Measurements from ENCODE around the gene IP6K3. TPM values are rescaled to one million over a fixed set of nuclear protein-coding genes. Genes with fewer than 3 reads are reported as not detected.

IP6K3 gene
- total and polyA plus RNA-seq, 2 donors, result 0.28 to 6.6 TPM

DNA sequence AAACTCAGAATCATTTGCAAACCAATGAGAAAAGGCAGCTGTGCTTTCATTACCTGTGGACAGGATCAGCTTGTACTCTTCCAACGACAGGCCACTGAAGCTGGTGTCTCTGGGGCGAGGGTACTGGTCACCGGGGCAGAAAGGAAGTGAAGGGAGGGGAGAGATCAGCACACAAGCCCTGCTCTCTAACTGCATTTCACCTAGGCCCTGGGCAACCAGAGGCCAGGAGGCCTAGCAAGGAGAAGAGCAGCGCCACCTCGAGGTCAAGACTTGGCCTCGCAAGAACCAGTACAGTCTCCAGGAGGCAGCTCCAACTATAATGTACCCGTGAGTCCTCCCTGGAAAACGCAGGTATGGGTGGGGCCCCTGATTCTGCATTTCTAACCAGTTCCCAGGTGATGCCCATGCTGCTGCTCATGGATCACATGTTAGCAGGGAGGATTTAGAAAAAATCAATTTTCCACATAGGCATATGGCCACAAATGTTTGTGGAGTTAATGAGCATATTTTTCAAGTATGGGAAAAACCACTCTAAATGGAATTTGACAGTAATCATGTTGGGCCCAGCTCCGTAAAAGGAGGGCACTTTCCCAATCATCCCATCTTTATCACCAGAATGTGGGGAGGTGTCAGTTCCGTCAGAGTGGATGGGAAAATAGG is 46.2 kb downstream of the IP6K3 start:
- Histone ChIP-seq H3K36me3 (ENCODE audit: control insufficient read depth in 2 of 2, insufficient read depth in 2 of 2, low read length in 1 of 2) (peaks cover 16 to 59% of the 10 kb centered on the region in 2 donors), H3K4me3 (ENCODE audit: low read length in 2 of 2) (no peak overlapping the region), H3K4me1 (ENCODE audit: control insufficient read depth in 2 of 2, insufficient read depth in 2 of 2, low read length in 2 of 2) (peaks cover 25 to 35% of the 10 kb centered on the region in 2 donors), H3K27me3 (ENCODE audit: control insufficient read depth in 2 of 2, insufficient read depth in 1 of 2, low read length in 1 of 2) (no peaks in the 10 kb centered on the region), H3K9me3 (ENCODE audit: control insufficient read depth in 2 of 2, insufficient read depth in 1 of 2, low read length in 1 of 2) (no peaks in the 10 kb centered on the region), H3K27ac (ENCODE audit: low read depth in 1 of 2, low read length in 1 of 2) (peak overlapping the region in 1 of 2 donors; percentile 1)
- peak in 8 of 9 donors; percentile 53 to 86 (median 74) for DNase-seq (ENCODE audit: low read depth in 6 of 9, low spot score in 9 of 9)
- WGBS, result 55% methylated on average over 10 of the region's 10 CpGs

DNA sequence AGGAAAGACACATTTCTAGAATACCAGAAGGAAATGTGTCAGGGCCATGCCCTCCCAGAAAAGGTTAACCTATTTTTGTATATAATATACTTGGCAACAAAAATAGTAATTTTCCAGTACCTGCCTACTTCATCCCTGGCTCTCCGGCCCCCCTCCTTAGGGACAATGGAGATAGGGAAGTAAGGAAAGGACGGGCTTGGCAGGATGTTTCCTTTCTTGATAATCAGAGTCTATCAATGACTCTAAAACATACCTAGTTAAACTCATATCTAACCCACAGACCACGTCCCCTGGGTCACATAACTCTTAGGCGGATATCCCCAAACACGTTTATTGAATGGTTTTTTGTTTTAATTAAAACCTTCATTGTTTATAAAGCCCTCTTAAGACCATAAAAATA is 47.0 kb downstream of the IP6K3 start:
- DNase-seq (ENCODE audit: low read depth in 6 of 9, low spot score in 9 of 9), result no peak
- WGBS, result 96% methylated on average over 5 of the region's 5 CpGs
- H3K4me1 ChIP-seq (ENCODE audit: control insufficient read depth in 2 of 2, insufficient read depth in 2 of 2, low read length in 2 of 2), result peaks cover 32 to 43% of the 10 kb centered on the region in 2 donors
- H3K9me3 ChIP-seq (ENCODE audit: control insufficient read depth in 2 of 2, insufficient read depth in 1 of 2, low read length in 1 of 2), result no peaks in the 10 kb centered on the region
- no peak overlapping the region for H3K27ac ChIP-seq (ENCODE audit: low read depth in 1 of 2, low read length in 1 of 2)
- no peak overlapping the region for H3K4me3 ChIP-seq (ENCODE audit: low read length in 2 of 2)
- H3K36me3 ChIP-seq (ENCODE audit: control insufficient read depth in 2 of 2, insufficient read depth in 2 of 2, low read length in 1 of 2), result peaks cover 20 to 67% of the 10 kb centered on the region in 2 donors
- H3K27me3 ChIP-seq (ENCODE audit: control insufficient read depth in 2 of 2, insufficient read depth in 1 of 2, low read length in 1 of 2), result no peaks in the 10 kb centered on the region

DNA sequence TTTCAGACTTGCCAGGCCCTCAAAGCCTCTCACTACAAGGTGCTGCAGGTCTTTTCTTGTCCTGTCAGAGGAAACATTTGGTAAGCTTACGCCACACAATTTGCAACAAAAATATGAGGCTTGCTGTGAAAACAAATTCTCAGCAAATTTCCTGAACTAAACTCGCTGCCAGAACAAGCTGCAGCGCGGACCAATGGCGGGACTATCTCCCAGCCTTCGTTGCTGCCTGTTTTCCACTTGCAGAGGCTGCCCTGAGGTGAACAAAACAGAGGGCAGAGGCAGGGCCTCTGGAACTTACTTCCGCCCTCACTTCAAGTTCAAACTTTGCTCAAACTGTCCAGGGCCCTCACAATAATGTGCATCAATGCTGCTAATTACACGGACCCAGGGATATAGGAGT is 47.6 kb downstream of the IP6K3 start:
- 92% methylated on average over 8 of the region's 8 CpGs for WGBS
- Histone ChIP-seq H3K4me1 (ENCODE audit: control insufficient read depth in 2 of 2, insufficient read depth in 2 of 2, low read length in 2 of 2) (peaks cover 35 to 49% of the 10 kb centered on the region in 2 donors), H3K27me3 (ENCODE audit: control insufficient read depth in 2 of 2, insufficient read depth in 1 of 2, low read length in 1 of 2) (no peaks in the 10 kb centered on the region), H3K4me3 (ENCODE audit: low read length in 2 of 2) (no peak overlapping the region), H3K36me3 (ENCODE audit: control insufficient read depth in 2 of 2, insufficient read depth in 2 of 2, low read length in 1 of 2) (peaks cover 16 to 65% of the 10 kb centered on the region in 2 donors), H3K27ac (ENCODE audit: low read depth in 1 of 2, low read length in 1 of 2) (peak overlapping the region in 1 of 2 donors; percentile 62), H3K9me3 (ENCODE audit: control insufficient read depth in 2 of 2, insufficient read depth in 1 of 2, low read length in 1 of 2) (no peaks in the 10 kb centered on the region)
- DNase-seq (ENCODE audit: low read depth in 6 of 9, low spot score in 9 of 9), result no peak

DNA sequence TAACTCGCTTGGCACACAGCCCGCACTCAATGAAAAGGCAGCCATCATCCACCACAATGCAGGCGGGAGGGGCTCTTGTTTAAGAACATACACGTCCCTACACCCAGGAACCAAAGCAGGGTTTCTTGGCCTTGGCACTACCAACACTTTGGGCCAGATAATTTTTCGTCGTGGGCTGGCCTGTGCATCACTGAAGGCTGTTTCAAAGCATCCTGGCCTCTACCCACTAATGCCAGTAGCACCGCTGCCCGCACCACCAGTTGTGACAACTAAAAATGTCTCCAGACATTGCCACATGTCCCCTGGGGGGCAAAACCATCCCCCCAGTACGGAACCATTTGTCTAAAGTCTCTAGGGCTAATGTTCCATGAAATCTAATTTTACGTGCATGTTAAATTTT is 48.2 kb downstream of the IP6K3 start:
- peak overlapping the region; percentile 30 to 64 for H3K27ac ChIP-seq (ENCODE audit: low read depth in 1 of 2, low read length in 1 of 2)
- H3K4me1 ChIP-seq (ENCODE audit: control insufficient read depth in 2 of 2, insufficient read depth in 2 of 2, low read length in 2 of 2), result peaks cover 40 to 56% of the 10 kb centered on the region in 2 donors
- H3K9me3 ChIP-seq (ENCODE audit: control insufficient read depth in 2 of 2, insufficient read depth in 1 of 2, low read length in 1 of 2), result no peaks in the 10 kb centered on the region
- H3K27me3 ChIP-seq (ENCODE audit: control insufficient read depth in 2 of 2, insufficient read depth in 1 of 2, low read length in 1 of 2), result no peaks in the 10 kb centered on the region
- peaks cover 16 to 69% of the 10 kb centered on the region in 2 donors for H3K36me3 ChIP-seq (ENCODE audit: control insufficient read depth in 2 of 2, insufficient read depth in 2 of 2, low read length in 1 of 2)
- 67% methylated on average over 10 of the region's 10 CpGs for WGBS
- no peak overlapping the region for H3K4me3 ChIP-seq (ENCODE audit: low read length in 2 of 2)
- DNase-seq (ENCODE audit: low read depth in 6 of 9, low spot score in 9 of 9), result no peak

DNA sequence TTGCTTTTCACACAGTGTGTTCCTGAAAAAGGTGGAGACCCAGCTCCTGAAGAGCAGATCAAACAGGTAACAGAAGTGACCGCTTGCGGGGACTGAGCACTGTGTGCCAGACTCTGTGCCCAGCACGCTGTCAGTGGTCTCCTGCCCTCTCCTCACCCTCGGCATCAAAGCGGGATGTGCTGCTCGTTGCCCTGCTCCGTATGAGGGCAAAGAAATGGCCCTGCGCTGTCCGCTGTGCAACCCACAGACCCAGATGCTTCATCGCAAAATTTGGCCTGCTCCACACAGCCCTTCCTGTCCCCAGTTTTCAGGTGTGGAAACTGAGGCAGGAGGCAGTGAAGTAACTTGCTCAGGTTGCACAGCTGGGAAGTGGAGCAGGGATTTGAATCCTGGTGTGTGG is 48.9 kb downstream of the IP6K3 start:
- peaks cover 17 to 75% of the 10 kb centered on the region in 2 donors for H3K36me3 ChIP-seq (ENCODE audit: control insufficient read depth in 2 of 2, insufficient read depth in 2 of 2, low read length in 1 of 2)
- no peak for DNase-seq (ENCODE audit: low read depth in 6 of 9, low spot score in 9 of 9)
- H3K27ac ChIP-seq (ENCODE audit: low read depth in 1 of 2, low read length in 1 of 2), result peak overlapping the region in 1 of 2 donors; percentile 6
- 97% methylated on average over 10 of the region's 10 CpGs for WGBS
- no peak overlapping the region for H3K4me3 ChIP-seq (ENCODE audit: low read length in 2 of 2)
- no peaks in the 10 kb centered on the region for H3K9me3 ChIP-seq (ENCODE audit: control insufficient read depth in 2 of 2, insufficient read depth in 1 of 2, low read length in 1 of 2)
- H3K27me3 ChIP-seq (ENCODE audit: control insufficient read depth in 2 of 2, insufficient read depth in 1 of 2, low read length in 1 of 2), result no peaks in the 10 kb centered on the region
- peaks cover 41 to 62% of the 10 kb centered on the region in 2 donors for H3K4me1 ChIP-seq (ENCODE audit: control insufficient read depth in 2 of 2, insufficient read depth in 2 of 2, low read length in 2 of 2)

DNA sequence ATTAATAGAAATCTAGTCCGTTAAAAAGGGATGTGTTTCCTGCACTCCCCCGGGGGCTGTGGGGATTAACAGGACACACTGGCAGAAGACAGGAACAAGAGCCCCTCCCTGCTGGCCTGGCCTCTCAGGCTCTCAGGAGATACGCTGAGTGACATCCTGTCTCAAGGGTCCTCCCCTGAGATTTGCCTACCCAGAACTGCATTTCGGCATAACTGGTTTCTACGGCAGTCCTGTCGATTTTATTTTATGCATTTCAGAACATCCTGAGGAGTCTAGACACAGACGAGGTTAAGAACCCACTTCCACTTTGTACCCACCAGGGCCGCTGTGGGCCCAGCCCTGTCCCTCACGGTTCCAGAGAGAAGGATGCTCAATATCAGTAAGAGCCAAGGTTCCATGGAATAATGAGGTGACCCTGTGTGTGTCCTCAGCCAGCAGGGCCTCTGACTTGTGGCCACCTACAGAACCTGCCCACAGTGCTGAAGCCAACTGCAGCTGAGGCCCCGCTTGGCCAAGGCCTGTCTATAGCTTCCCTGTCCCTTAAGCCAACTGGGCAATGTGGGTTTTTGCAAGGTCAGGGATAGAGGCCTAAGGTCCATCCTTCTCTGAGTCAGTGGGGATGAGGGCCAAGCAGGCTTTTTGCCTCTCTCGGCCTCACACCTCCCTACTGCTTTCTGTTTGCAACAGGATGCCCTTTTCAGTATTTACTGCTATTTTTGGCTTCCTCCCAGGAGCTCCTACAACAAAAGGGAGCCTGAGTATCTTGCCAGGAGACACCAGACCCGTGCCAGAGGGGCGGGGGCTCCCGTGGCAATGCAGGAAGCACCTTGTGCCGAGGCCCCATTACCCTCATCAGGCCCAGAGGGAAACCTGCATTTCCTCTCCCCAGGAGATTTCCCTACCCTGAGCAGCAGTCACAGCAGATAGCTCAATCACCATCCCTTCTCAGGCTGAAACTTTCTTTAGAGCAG is 49.9 kb downstream of the IP6K3 start:
- Histone ChIP-seq H3K27ac (ENCODE audit: low read depth in 1 of 2, low read length in 1 of 2) (peak overlapping the region; percentile 62 to 77), H3K36me3 (ENCODE audit: control insufficient read depth in 2 of 2, insufficient read depth in 2 of 2, low read length in 1 of 2) (peaks cover 25 to 83% of the 10 kb centered on the region in 2 donors), H3K4me1 (ENCODE audit: control insufficient read depth in 2 of 2, insufficient read depth in 2 of 2, low read length in 2 of 2) (peaks cover 41 to 72% of the 10 kb centered on the region in 2 donors), H3K9me3 (ENCODE audit: control insufficient read depth in 2 of 2, insufficient read depth in 1 of 2, low read length in 1 of 2) (no peaks in the 10 kb centered on the region), H3K27me3 (ENCODE audit: control insufficient read depth in 2 of 2, insufficient read depth in 1 of 2, low read length in 1 of 2) (no peaks in the 10 kb centered on the region), H3K4me3 (ENCODE audit: low read length in 2 of 2) (no peak overlapping the region)
- DNase-seq (ENCODE audit: low read depth in 6 of 9, low spot score in 9 of 9), result peak in 1 of 9 donors; percentile 53
- 30% methylated on average over 15 of the region's 15 CpGs for WGBS

DNA sequence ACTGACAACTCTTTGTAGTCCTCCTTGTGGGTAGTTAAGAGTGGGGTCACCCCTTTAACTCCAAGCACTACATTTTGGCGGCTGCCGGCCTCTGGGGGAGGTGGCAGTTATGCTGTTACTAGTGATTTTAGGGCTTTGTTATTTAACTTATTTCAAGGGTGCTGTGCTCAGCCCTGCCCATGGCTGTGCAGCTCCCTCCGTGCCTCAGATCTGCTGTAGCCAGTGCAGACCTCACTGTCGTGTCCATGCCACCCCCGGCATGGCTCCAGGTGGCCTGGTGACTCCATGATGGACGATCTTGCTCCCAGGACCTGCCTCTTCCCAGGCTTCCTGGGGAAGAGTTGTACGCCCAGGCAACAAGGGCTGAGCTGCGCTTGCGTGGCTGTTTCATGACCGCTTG is 50.6 kb downstream of the IP6K3 start:
- Histone ChIP-seq H3K27me3 (ENCODE audit: control insufficient read depth in 2 of 2, insufficient read depth in 1 of 2, low read length in 1 of 2) (no peaks in the 10 kb centered on the region), H3K36me3 (ENCODE audit: control insufficient read depth in 2 of 2, insufficient read depth in 2 of 2, low read length in 1 of 2) (peaks cover 32 to 87% of the 10 kb centered on the region in 2 donors), H3K9me3 (ENCODE audit: control insufficient read depth in 2 of 2, insufficient read depth in 1 of 2, low read length in 1 of 2) (no peaks in the 10 kb centered on the region), H3K27ac (ENCODE audit: low read depth in 1 of 2, low read length in 1 of 2) (peak overlapping the region; percentile 16 to 56), H3K4me3 (ENCODE audit: low read length in 2 of 2) (no peak overlapping the region), H3K4me1 (ENCODE audit: control insufficient read depth in 2 of 2, insufficient read depth in 2 of 2, low read length in 2 of 2) (peaks cover 41 to 76% of the 10 kb centered on the region in 2 donors)
- no peak for DNase-seq (ENCODE audit: low read depth in 6 of 9, low spot score in 9 of 9)
- 95% methylated on average over 10 of the region's 10 CpGs for WGBS

DNA sequence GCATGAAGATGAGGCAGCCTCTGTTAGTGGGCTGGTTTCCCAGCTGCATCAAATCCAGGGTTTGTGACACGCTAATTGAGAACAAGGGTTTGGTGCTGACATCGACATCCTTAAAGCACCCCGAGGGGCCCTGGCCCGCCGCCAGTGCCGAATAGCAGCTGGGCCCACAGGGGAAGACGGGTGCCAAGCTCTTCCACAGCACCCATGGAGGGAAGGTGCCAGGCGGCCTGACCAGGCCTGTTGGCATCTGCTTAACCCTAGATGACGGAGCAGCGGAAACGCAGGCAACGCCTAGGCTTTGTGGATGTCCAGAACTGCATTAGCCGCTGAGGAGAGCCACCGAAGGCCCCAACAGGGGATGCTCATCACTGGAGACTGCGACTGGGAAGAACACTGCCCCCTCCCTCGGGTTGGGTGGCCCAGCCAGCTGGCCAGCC is 51.2 kb downstream of the IP6K3 start:
- Histone ChIP-seq H3K4me3 (ENCODE audit: low read length in 2 of 2) (no peak overlapping the region), H3K27ac (ENCODE audit: low read depth in 1 of 2, low read length in 1 of 2) (peak overlapping the region in 1 of 2 donors; percentile 90), H3K36me3 (ENCODE audit: control insufficient read depth in 2 of 2, insufficient read depth in 2 of 2, low read length in 1 of 2) (peaks cover 38 to 88% of the 10 kb centered on the region in 2 donors), H3K27me3 (ENCODE audit: control insufficient read depth in 2 of 2, insufficient read depth in 1 of 2, low read length in 1 of 2) (no peaks in the 10 kb centered on the region), H3K4me1 (ENCODE audit: control insufficient read depth in 2 of 2, insufficient read depth in 2 of 2, low read length in 2 of 2) (peaks cover 41 to 72% of the 10 kb centered on the region in 2 donors), H3K9me3 (ENCODE audit: control insufficient read depth in 2 of 2, insufficient read depth in 1 of 2, low read length in 1 of 2) (no peaks in the 10 kb centered on the region)
- WGBS, result 91% methylated on average over 16 of the region's 16 CpGs
- DNase-seq (ENCODE audit: low read depth in 6 of 9, low spot score in 9 of 9), result no peak

DNA sequence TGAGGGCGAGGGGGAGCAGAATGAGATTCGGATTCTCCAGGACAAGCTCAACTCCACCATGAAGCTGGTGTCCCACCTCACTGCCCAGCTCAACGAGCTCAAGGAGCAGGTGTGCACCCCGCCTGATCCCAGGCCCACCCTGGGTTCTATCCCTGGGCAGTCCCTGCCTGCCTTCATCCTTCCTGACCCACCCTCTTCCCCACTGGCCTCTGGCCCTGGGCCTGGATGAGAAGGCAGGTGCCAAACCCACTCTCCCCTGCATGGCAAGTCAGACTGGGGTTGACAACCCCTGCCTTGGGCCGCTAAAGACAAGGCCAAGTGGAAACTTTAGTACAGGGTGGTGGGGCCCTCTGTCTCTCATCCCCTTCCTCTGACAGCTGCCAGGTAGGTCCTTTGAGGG is 51.7 kb downstream of the IP6K3 start:
- H3K27ac ChIP-seq (ENCODE audit: low read depth in 1 of 2, low read length in 1 of 2), result peak overlapping the region; percentile 85 to 90
- no peaks in the 10 kb centered on the region for H3K9me3 ChIP-seq (ENCODE audit: control insufficient read depth in 2 of 2, insufficient read depth in 1 of 2, low read length in 1 of 2)
- peaks cover 41 to 70% of the 10 kb centered on the region in 2 donors for H3K4me1 ChIP-seq (ENCODE audit: control insufficient read depth in 2 of 2, insufficient read depth in 2 of 2, low read length in 2 of 2)
- H3K27me3 ChIP-seq (ENCODE audit: control insufficient read depth in 2 of 2, insufficient read depth in 1 of 2, low read length in 1 of 2), result no peaks in the 10 kb centered on the region
- WGBS, result 85% methylated on average over 5 of the region's 5 CpGs
- peaks cover 43 to 87% of the 10 kb centered on the region in 2 donors for H3K36me3 ChIP-seq (ENCODE audit: control insufficient read depth in 2 of 2, insufficient read depth in 2 of 2, low read length in 1 of 2)
- no peak overlapping the region for H3K4me3 ChIP-seq (ENCODE audit: low read length in 2 of 2)
- peak in 1 of 9 donors; percentile 47 for DNase-seq (ENCODE audit: low read depth in 6 of 9, low spot score in 9 of 9)

All from thymus (tissue), 11 donors.